G401.6 (cell line): ENCODE data around the gene MYDGF.
"Not testable (repeated sequence)": the region's sequence is repeated elsewhere in the genome, so short reads cannot be mapped to it uniquely, and the experiment has no call there.

ENCODE experiments used
- FAIRE-seq: peaks from 2 replicates; lab custom pipeline; 2012; peaks lifted over from hg19 to GRCh38; lab: Jason Lieb, UNC

Gene MYDGF

GRCh38 chr19:4699826-4700692, 29.9 kb upstream of the MYDGF start:
- FAIRE-seq: no peak

- FAIRE-seq: no peak
Observed at GRCh38 chr19:4697304-4697703, 27.2 kb upstream of the MYDGF start.

- FAIRE-seq: no peak
Observed at GRCh38 chr19:4695224-4695731, 25.1 kb upstream of the MYDGF start.

- FAIRE-seq: no peak
Observed at GRCh38 chr19:4694211-4694987, 24.3 kb upstream of the MYDGF start.

GRCh38 chr19:4693471-4694121, 23.5 kb upstream of the MYDGF start:
- no peak for FAIRE-seq

GRCh38 chr19:4693078-4693350, 22.9 kb upstream of the MYDGF start:
- no peak for FAIRE-seq

GRCh38 chr19:4692251-4693077, 22.3 kb upstream of the MYDGF start:
- FAIRE-seq: no peak

GRCh38 chr19:4691373-4691772, 21.2 kb upstream of the MYDGF start:
- no peak for FAIRE-seq

- no peak for FAIRE-seq
Observed at GRCh38 chr19:4690361-4690760, 20.2 kb upstream of the MYDGF start.

GRCh38 chr19:4689403-4689802, 19.3 kb upstream of the MYDGF start:
- FAIRE-seq: no peak

GRCh38 chr19:4688587-4688986, 18.4 kb upstream of the MYDGF start:
- FAIRE-seq: no peak

- FAIRE-seq: no peak
Observed at GRCh38 chr19:4687396-4687795, 17.3 kb upstream of the MYDGF start.

- FAIRE-seq: no peak
Observed at GRCh38 chr19:4686700-4687099, 16.6 kb upstream of the MYDGF start.

- no peak for FAIRE-seq
Observed at GRCh38 chr19:4684312-4685095, 14.4 kb upstream of the MYDGF start.

- no peak for FAIRE-seq
Observed at GRCh38 chr19:4682417-4683200, 12.5 kb upstream of the MYDGF start.

GRCh38 chr19:4680021-4680420, 9.9 kb upstream of the MYDGF start:
- FAIRE-seq: not testable (repeated sequence)

GRCh38 chr19:4678881-4679790, 9.0 kb upstream of the MYDGF start:
- peak; percentile 87 for FAIRE-seq

- FAIRE-seq: peak; percentile 91
Observed at GRCh38 chr19:4676955-4677731, 7.0 kb upstream of the MYDGF start.

- FAIRE-seq: no peak
Observed at GRCh38 chr19:4675346-4675745, 5.2 kb upstream of the MYDGF start.
